HG03460 (cell line): ENCODE results near the gene KRT37.
"Not testable (repeated sequence)": the region's sequence is repeated elsewhere in the genome, so short reads cannot be mapped to it uniquely, and the experiment has no call there.

Source experiments
- ATAC-seq: cut with Tn5 transposase; IDR thresholded peaks from one replicate; pipeline ENCODE4 v1.9.1; 2021; ENCODE audit not compliant: unreplicated experiment

KRT37 gene

GRCh38 chr17:41407226-41407625 lies 17.2 kb downstream of the KRT37 start:
- ATAC-seq = no peak

GRCh38 chr17:41406205-41406604 lies 18.2 kb downstream of the KRT37 start:
- ATAC-seq = no peak

GRCh38 chr17:41404024-41404671 lies 20.2 kb downstream of the KRT37 start:
- no peak for ATAC-seq

- ATAC-seq = no peak
Measured at GRCh38 chr17:41403404-41404023, 20.9 kb downstream of the KRT37 start.

- no peak for ATAC-seq
Measured at GRCh38 chr17:41402161-41402560, 22.2 kb downstream of the KRT37 start.

GRCh38 chr17:41396996-41397660 lies 27.3 kb downstream of the KRT37 start, which contains the start of gene KRT31:
Gene KRT31 (minus strand): TSS chr17:41397608. CDS start chr17:41397539, 69 bp downstream.
- no peak for ATAC-seq

GRCh38 chr17:41396340-41396739 lies 28.0 kb downstream of the KRT37 start:
- no peak for ATAC-seq

- ATAC-seq = no peak
Measured at GRCh38 chr17:41395611-41396010, 28.8 kb downstream of the KRT37 start.

- not testable (repeated sequence) for ATAC-seq
Measured at GRCh38 chr17:41395044-41395443, 29.3 kb downstream of the KRT37 start.

GRCh38 chr17:41394254-41394996 lies 30.0 kb downstream of the KRT37 start:
- ATAC-seq = no peak

GRCh38 chr17:41393826-41394225 lies 30.6 kb downstream of the KRT37 start:
- no peak for ATAC-seq

GRCh38 chr17:41393294-41393693 lies 31.1 kb downstream of the KRT37 start:
- no peak for ATAC-seq

GRCh38 chr17:41392278-41392677 lies 32.1 kb downstream of the KRT37 start:
- no peak for ATAC-seq

GRCh38 chr17:41391535-41391934 lies 32.9 kb downstream of the KRT37 start:
- no peak for ATAC-seq

- ATAC-seq = no peak
Measured at GRCh38 chr17:41390411-41390938, 33.9 kb downstream of the KRT37 start.

GRCh38 chr17:41387670-41388069 lies 36.7 kb downstream of the KRT37 start:
- ATAC-seq = no peak

- ATAC-seq = no peak
Measured at GRCh38 chr17:41386227-41386626, 38.2 kb downstream of the KRT37 start.

GRCh38 chr17:41383690-41384089 lies 40.7 kb downstream of the KRT37 start:
- no peak for ATAC-seq

- no peak for ATAC-seq
Measured at GRCh38 chr17:41382394-41382793, 42.0 kb downstream of the KRT37 start.

GRCh38 chr17:41381943-41382342 lies 42.4 kb downstream of the KRT37 start, which contains the start of gene KRT34:
Gene KRT34 (minus strand): TSS chr17:41382306. CDS start chr17:41382246, 60 bp downstream.
- not testable (repeated sequence) for ATAC-seq

GRCh38 chr17:41380091-41380490 lies 44.3 kb downstream of the KRT37 start:
- not testable (repeated sequence) for ATAC-seq
